ENCODE measurements around the gene SPSB1. TPM values are rescaled to one million over a fixed set of nuclear protein-coding genes. Genes with fewer than 3 reads are reported as not detected.

SPSB1 gene
- polyA plus RNA-seq, 1 donor from 2014 or later, result 1.4 TPM

DNA sequence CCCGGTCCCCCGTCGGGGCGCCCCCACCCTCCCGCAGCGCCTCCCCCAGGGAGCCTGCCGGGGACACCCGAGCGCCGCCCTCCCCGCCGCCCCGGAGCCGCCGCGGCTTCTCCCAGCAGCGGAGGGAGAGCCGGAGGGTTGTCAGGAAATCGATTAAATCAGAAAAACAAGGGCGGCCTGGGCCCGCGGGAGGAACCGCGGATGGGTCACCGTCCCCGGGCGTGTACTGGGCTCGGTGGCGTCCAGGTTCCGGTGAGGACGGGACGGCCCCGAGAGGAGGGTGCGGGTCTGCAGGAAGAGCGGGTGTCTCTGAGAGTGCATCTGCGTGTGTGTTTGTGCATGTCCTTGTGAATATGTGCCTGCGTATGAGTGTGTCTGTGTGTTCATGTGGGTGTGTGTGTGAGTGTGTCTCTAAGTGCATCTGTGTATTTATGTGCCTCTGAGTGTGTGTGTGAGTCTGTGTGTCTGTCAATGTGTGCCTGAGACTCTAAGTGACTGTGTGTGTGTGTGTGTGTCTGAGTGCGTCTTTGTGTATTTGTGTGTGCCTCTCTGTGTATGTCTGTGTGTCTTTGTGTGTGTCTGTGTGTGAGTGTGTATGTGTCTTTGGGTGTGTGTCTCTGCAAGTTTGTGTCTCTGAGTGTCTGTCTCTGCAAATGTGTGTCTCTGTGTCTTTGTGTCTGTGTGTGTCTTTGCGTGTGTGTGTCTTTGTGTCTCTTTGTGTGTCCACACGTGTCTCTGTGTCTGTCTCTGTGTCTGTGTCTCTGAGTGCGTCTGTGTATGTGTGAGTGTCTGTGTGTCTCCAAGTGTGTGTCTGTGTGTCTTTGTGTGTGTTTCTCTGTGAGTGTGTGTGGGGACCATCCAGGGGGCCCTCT, 1.1 kb downstream of the SPSB1 start:
- no peaks in the 10 kb centered on the region for H3K79me2 ChIP-seq (replicated peaks; ENCODE audit: insufficient read depth, low read length)

DNA sequence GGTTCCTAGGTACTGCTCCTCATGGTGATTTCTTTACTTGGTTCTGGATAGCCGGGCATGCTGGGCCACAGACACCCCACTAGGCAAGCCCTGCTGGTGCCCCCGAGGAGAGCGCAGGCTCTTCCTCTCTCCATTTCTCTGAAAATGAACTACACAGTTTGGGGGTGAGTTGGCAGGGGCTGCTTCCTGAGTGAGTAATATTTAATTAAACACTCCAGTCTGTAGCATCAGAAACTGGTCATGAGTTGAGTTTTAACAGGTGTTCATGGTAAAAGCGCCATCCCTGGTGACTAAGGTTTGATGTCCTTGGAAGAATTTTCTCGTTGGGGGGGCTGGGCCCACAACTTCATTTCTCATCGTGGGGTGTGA, 1.7 kb downstream of the SPSB1 start:
- H3K9ac ChIP-seq (ENCODE audit: low read length), result no peak overlapping the region
- peak overlapping the region; percentile 68 for H3K4me3 ChIP-seq (ENCODE audit: low read length)
- H2AFZ ChIP-seq (ENCODE audit: low read depth, low read length), result no peak overlapping the region
- no peaks in the 10 kb centered on the region for H4K20me1 ChIP-seq (ENCODE audit: insufficient read depth)
- no peaks in the 10 kb centered on the region for H3K9me2 ChIP-seq (ENCODE audit: insufficient read depth, low read length)
- no peaks in the 10 kb centered on the region for H3K36me3 ChIP-seq (ENCODE audit: insufficient read depth, low read length)
- H3K9me3 ChIP-seq (ENCODE audit: low read length), result no peaks in the 10 kb centered on the region
- no peak overlapping the region for H3K27ac ChIP-seq (ENCODE audit: low read length)
- H3K4me2 ChIP-seq (ENCODE audit: low read length), result no peak overlapping the region
- H3K79me2 ChIP-seq (replicated peaks; ENCODE audit: insufficient read depth, low read length), result no peaks in the 10 kb centered on the region
- peaks cover 8% of the 10 kb centered on the region for H3K27me3 ChIP-seq (ENCODE audit: insufficient read depth, low read depth, low read length)
- TF ChIP-seq RAD21 (conservative IDR thresholded peaks at IDR 0.05), result no peak
- no peak for TF ChIP-seq TAF1 (IDR thresholded peaks at IDR 0.05; ENCODE audit: low read depth)
- TF ChIP-seq, protein P1, sequence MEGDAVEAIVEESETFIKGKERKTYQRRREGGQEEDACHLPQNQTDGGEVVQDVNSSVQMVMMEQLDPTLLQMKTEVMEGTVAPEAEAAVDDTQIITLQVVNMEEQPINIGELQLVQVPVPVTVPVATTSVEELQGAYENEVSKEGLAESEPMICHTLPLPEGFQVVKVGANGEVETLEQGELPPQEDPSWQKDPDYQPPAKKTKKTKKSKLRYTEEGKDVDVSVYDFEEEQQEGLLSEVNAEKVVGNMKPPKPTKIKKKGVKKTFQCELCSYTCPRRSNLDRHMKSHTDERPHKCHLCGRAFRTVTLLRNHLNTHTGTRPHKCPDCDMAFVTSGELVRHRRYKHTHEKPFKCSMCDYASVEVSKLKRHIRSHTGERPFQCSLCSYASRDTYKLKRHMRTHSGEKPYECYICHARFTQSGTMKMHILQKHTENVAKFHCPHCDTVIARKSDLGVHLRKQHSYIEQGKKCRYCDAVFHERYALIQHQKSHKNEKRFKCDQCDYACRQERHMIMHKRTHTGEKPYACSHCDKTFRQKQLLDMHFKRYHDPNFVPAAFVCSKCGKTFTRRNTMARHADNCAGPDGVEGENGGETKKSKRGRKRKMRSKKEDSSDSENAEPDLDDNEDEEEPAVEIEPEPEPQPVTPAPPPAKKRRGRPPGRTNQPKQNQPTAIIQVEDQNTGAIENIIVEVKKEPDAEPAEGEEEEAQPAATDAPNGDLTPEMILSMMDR (IDR thresholded peaks at IDR 0.05; ENCODE audit: poor library complexity, severe bottlenecking), result no peak
- TF ChIP-seq POLR2AphosphoS5 (IDR thresholded peaks at IDR 0.05), result no peak
- no peak for TF ChIP-seq SMC3 (conservative IDR thresholded peaks at IDR 0.05; ENCODE audit: poor library complexity)
- TF ChIP-seq, protein P2, sequence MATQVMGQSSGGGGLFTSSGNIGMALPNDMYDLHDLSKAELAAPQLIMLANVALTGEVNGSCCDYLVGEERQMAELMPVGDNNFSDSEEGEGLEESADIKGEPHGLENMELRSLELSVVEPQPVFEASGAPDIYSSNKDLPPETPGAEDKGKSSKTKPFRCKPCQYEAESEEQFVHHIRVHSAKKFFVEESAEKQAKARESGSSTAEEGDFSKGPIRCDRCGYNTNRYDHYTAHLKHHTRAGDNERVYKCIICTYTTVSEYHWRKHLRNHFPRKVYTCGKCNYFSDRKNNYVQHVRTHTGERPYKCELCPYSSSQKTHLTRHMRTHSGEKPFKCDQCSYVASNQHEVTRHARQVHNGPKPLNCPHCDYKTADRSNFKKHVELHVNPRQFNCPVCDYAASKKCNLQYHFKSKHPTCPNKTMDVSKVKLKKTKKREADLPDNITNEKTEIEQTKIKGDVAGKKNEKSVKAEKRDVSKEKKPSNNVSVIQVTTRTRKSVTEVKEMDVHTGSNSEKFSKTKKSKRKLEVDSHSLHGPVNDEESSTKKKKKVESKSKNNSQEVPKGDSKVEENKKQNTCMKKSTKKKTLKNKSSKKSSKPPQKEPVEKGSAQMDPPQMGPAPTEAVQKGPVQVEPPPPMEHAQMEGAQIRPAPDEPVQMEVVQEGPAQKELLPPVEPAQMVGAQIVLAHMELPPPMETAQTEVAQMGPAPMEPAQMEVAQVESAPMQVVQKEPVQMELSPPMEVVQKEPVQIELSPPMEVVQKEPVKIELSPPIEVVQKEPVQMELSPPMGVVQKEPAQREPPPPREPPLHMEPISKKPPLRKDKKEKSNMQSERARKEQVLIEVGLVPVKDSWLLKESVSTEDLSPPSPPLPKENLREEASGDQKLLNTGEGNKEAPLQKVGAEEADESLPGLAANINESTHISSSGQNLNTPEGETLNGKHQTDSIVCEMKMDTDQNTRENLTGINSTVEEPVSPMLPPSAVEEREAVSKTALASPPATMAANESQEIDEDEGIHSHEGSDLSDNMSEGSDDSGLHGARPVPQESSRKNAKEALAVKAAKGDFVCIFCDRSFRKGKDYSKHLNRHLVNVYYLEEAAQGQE (IDR thresholded peaks at IDR 0.05; ENCODE audit: borderline replicate concordance), result no peak
- no peak for TF ChIP-seq EP300 (conservative IDR thresholded peaks at IDR 0.05; ENCODE audit: poor library complexity, severe bottlenecking)
- no peak for TF ChIP-seq EZH2 (IDR thresholded peaks at IDR 0.05; ENCODE audit: borderline replicate concordance, insufficient read depth, low read length, poor library complexity, severe bottlenecking)
- no peak for TF ChIP-seq MXI1 (conservative IDR thresholded peaks at IDR 0.05; ENCODE audit: poor library complexity, severe bottlenecking)
- no peaks in the 10 kb centered on the region for H3F3A ChIP-seq (ENCODE audit: insufficient read depth, low read length, poor library complexity, severe bottlenecking)

More for the DNA sequence above, 1.1 kb downstream of the SPSB1 start:
- Histone ChIP-seq H4K20me1 (ENCODE audit: insufficient read depth) (no peaks in the 10 kb centered on the region), H3K27ac (ENCODE audit: low read length) (no peak overlapping the region), H3K9ac (ENCODE audit: low read length) (peak overlapping the region; percentile 47), H3F3A (ENCODE audit: insufficient read depth, low read length, poor library complexity, severe bottlenecking) (no peaks in the 10 kb centered on the region), H2AFZ (ENCODE audit: low read depth, low read length) (no peak overlapping the region), H3K9me3 (ENCODE audit: low read length) (no peaks in the 10 kb centered on the region), H3K4me3 (ENCODE audit: low read length) (peak overlapping the region; percentile 68), H3K9me2 (ENCODE audit: insufficient read depth, low read length) (no peaks in the 10 kb centered on the region), H3K36me3 (ENCODE audit: insufficient read depth, low read length) (no peaks in the 10 kb centered on the region), H3K4me2 (ENCODE audit: low read length) (peak overlapping the region; percentile 65), H3K27me3 (ENCODE audit: insufficient read depth, low read depth, low read length) (peaks cover 8% of the 10 kb centered on the region)
- TF ChIP-seq EP300 (conservative IDR thresholded peaks at IDR 0.05; ENCODE audit: poor library complexity, severe bottlenecking), result no peak
- TF ChIP-seq, protein P1 (IDR thresholded peaks at IDR 0.05; ENCODE audit: poor library complexity, severe bottlenecking), result no peak
- TF ChIP-seq, protein P2 (IDR thresholded peaks at IDR 0.05; ENCODE audit: borderline replicate concordance), result no peak
- TF ChIP-seq EZH2 (IDR thresholded peaks at IDR 0.05; ENCODE audit: borderline replicate concordance, insufficient read depth, low read length, poor library complexity, severe bottlenecking), result no peak
- no peak for TF ChIP-seq POLR2AphosphoS5 (IDR thresholded peaks at IDR 0.05)
- no peak for TF ChIP-seq SMC3 (conservative IDR thresholded peaks at IDR 0.05; ENCODE audit: poor library complexity)
- no peak for TF ChIP-seq MXI1 (conservative IDR thresholded peaks at IDR 0.05; ENCODE audit: poor library complexity, severe bottlenecking)
- TF ChIP-seq TAF1 (IDR thresholded peaks at IDR 0.05; ENCODE audit: low read depth), result no peak
- no peak for TF ChIP-seq RAD21 (conservative IDR thresholded peaks at IDR 0.05)

Data from neural cell (in vitro differentiated cells).